Measurements from ENCODE around the gene OR6C74.

GRCh38 chr12:55227643-55228042 is 16.8 kb upstream of the OR6C74 start:
- TF ChIP-seq, protein P1, sequence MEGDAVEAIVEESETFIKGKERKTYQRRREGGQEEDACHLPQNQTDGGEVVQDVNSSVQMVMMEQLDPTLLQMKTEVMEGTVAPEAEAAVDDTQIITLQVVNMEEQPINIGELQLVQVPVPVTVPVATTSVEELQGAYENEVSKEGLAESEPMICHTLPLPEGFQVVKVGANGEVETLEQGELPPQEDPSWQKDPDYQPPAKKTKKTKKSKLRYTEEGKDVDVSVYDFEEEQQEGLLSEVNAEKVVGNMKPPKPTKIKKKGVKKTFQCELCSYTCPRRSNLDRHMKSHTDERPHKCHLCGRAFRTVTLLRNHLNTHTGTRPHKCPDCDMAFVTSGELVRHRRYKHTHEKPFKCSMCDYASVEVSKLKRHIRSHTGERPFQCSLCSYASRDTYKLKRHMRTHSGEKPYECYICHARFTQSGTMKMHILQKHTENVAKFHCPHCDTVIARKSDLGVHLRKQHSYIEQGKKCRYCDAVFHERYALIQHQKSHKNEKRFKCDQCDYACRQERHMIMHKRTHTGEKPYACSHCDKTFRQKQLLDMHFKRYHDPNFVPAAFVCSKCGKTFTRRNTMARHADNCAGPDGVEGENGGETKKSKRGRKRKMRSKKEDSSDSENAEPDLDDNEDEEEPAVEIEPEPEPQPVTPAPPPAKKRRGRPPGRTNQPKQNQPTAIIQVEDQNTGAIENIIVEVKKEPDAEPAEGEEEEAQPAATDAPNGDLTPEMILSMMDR (IDR thresholded peaks at IDR 0.05): no peak
- no peak for TF ChIP-seq ZFX (IDR thresholded peaks at IDR 0.05; ENCODE audit: borderline replicate concordance)
